Neural cell (in vitro differentiated cells): Measurements from ENCODE around the gene SPPL3.

Source experiments
- EP300 ChIP-seq: fragments of 450-650 bp; conservative IDR thresholded peaks from 2 replicates; pipeline ENCODE4 v1.6.1; 2014; ENCODE audit warnings: antibody characterized with exemption, mild to moderate bottlenecking, moderate library complexity; ENCODE audit not compliant: poor library complexity, severe bottlenecking
- EZH2 ChIP-seq: fragments of 200-600, 300-800 bp; shearing (Covaris generic), sonication (generic); IDR thresholded peaks from 2 replicates; pipeline ENCODE4 v1.6.1; 2014; ENCODE audit warnings: antibody characterized with exemption, low read length, borderline replicate concordance, mild to moderate bottlenecking; ENCODE audit not compliant: insufficient read depth, poor library complexity, severe bottlenecking
- RAD21 ChIP-seq: fragments of 450-650 bp; conservative IDR thresholded peaks from 2 replicates; pipeline ENCODE4 v1.6.1; 2014; ENCODE audit warnings: antibody characterized with exemption, mild to moderate bottlenecking, moderate library complexity
- REST ChIP-seq: IDR thresholded peaks from 2 replicates; pipeline ENCODE4 v1.6.1; 2012; ENCODE audit warnings: borderline replicate concordance
- TAF1 ChIP-seq: IDR thresholded peaks from 2 replicates; pipeline ENCODE4 v1.6.1; 2012; ENCODE audit warnings: low read depth
- TF ChIP-seq, protein P1 (sequence below): fragments of 450-650 bp; IDR thresholded peaks from 2 replicates; pipeline ENCODE4 v1.5.1; 2014; ENCODE audit warnings: antibody characterized with exemption, mild to moderate bottlenecking, moderate library complexity; ENCODE audit not compliant: poor library complexity, severe bottlenecking

GRCh38 chr12:120905856-120906384 lies 1.8 kb upstream of the SPPL3 start:
- TF ChIP-seq, protein P1, sequence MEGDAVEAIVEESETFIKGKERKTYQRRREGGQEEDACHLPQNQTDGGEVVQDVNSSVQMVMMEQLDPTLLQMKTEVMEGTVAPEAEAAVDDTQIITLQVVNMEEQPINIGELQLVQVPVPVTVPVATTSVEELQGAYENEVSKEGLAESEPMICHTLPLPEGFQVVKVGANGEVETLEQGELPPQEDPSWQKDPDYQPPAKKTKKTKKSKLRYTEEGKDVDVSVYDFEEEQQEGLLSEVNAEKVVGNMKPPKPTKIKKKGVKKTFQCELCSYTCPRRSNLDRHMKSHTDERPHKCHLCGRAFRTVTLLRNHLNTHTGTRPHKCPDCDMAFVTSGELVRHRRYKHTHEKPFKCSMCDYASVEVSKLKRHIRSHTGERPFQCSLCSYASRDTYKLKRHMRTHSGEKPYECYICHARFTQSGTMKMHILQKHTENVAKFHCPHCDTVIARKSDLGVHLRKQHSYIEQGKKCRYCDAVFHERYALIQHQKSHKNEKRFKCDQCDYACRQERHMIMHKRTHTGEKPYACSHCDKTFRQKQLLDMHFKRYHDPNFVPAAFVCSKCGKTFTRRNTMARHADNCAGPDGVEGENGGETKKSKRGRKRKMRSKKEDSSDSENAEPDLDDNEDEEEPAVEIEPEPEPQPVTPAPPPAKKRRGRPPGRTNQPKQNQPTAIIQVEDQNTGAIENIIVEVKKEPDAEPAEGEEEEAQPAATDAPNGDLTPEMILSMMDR, result no peak
- no peak for TF ChIP-seq TAF1
- TF ChIP-seq RAD21, result no peak
- TF ChIP-seq EZH2, result no peak
- no peak for TF ChIP-seq REST
- TF ChIP-seq EP300, result no peak
